OCI-LY7 (cell line): Measurements from ENCODE around the gene TCP1.

Experiments
- CTCF ChIP-seq: fragments of 200-600 bp; sonication (generic); conservative IDR thresholded peaks from 2 replicates; pipeline ENCODE4 v1.5.1; 2014; ENCODE audit warnings: mild to moderate bottlenecking, antibody characterized with exemption, low read length, moderate library complexity, mixed read lengths
- EZH2phosphoT487 ChIP-seq: fragments of 200-600 bp; sonication (generic); IDR thresholded peaks from 2 replicates; pipeline ENCODE4 v1.6.1; 2018; ENCODE audit warnings: low read depth, borderline replicate concordance, mild to moderate bottlenecking, mixed run types, antibody characterized with exemption, low read length, moderate library complexity, mixed read lengths

- TF ChIP-seq CTCF (no peak), EZH2phosphoT487 (no peak)
Measured at GRCh38 chr6:159819098-159819497, 29.7 kb upstream of the TCP1 start.
